ENCODE results near the gene CORIN.

Gene CORIN

GRCh38 chr4:47741200-47741599 is 96.7 kb downstream of the CORIN start:
- Histone ChIP-seq H3K36me3 (replicated peaks) (no peaks in the 10 kb centered on the region), H3K27ac (no peak overlapping the region), H3K4me3 (ENCODE audit: low read depth, low read length) (no peak overlapping the region), H3K27me3 (replicated peaks) (no peaks in the 10 kb centered on the region)
- DNase-seq = no peak
- no peak for TF ChIP-seq CTCF (IDR thresholded peaks at IDR 0.05; ENCODE audit: low read depth, low read length, missing control alignments)
- in situ Hi-C loops (cut with HindIII; ENCODE audit: low pct_ligation_motif_present, low sequenced_read_pairs) = no loop called here

GRCh38 chr4:47737326-47737725 is 100.5 kb downstream of the CORIN start:
- in situ Hi-C loops (cut with HindIII; ENCODE audit: low pct_ligation_motif_present, low sequenced_read_pairs) = no loop called here
- no peak for TF ChIP-seq CTCF (IDR thresholded peaks at IDR 0.05; ENCODE audit: low read depth, low read length, missing control alignments)
- H3K4me3 ChIP-seq (ENCODE audit: low read depth, low read length) = no peak overlapping the region
- no peaks in the 10 kb centered on the region for H3K36me3 ChIP-seq (replicated peaks)
- no peak for DNase-seq
- H3K27ac ChIP-seq = no peak overlapping the region
- no peaks in the 10 kb centered on the region for H3K27me3 ChIP-seq (replicated peaks)

GRCh38 chr4:47736555-47736954 is 101.3 kb downstream of the CORIN start:
- DNase-seq = no peak
- in situ Hi-C loops (cut with HindIII; ENCODE audit: low pct_ligation_motif_present, low sequenced_read_pairs) = no loop called here
- Histone ChIP-seq H3K27ac (no peak overlapping the region), H3K4me3 (ENCODE audit: low read depth, low read length) (no peak overlapping the region), H3K36me3 (replicated peaks) (no peaks in the 10 kb centered on the region), H3K27me3 (replicated peaks) (no peaks in the 10 kb centered on the region)
- no peak for TF ChIP-seq CTCF (IDR thresholded peaks at IDR 0.05; ENCODE audit: low read depth, low read length, missing control alignments)

- in situ Hi-C loops (cut with HindIII; ENCODE audit: low pct_ligation_motif_present, low sequenced_read_pairs) = no loop called here
Observed at GRCh38 chr4:47736146-47736545, 101.7 kb downstream of the CORIN start.

GRCh38 chr4:47733302-47734175 is 104.3 kb downstream of the CORIN start:
- TF ChIP-seq CTCF (IDR thresholded peaks at IDR 0.05; ENCODE audit: low read depth, low read length, missing control alignments) = no peak
- in situ Hi-C loops (cut with HindIII; ENCODE audit: low pct_ligation_motif_present, low sequenced_read_pairs) = no loop called here
- Histone ChIP-seq H3K27ac (no peak overlapping the region), H3K36me3 (replicated peaks) (no peaks in the 10 kb centered on the region), H3K4me3 (ENCODE audit: low read depth, low read length) (no peak overlapping the region), H3K27me3 (replicated peaks) (no peaks in the 10 kb centered on the region)
- DNase-seq = no peak

More at GRCh38 chr4:47736146-47736545, 101.7 kb downstream of the CORIN start:
- Histone ChIP-seq H3K36me3 (replicated peaks) (no peaks in the 10 kb centered on the region), H3K4me3 (ENCODE audit: low read depth, low read length) (no peak overlapping the region), H3K27ac (no peak overlapping the region), H3K27me3 (replicated peaks) (no peaks in the 10 kb centered on the region)
- no peak for TF ChIP-seq CTCF (IDR thresholded peaks at IDR 0.05; ENCODE audit: low read depth, low read length, missing control alignments)
- no peak for DNase-seq
